Measurements from ENCODE around the gene PITRM1. TPM values are rescaled to one million over a fixed set of nuclear protein-coding genes. Genes with fewer than 3 reads are reported as not detected.

The PITRM1 gene
- total RNA-seq, 5 donors from 2014 or later (not counting 1 experiment from before 2014, with no cell fraction given): 73.9 to 89.5 (median 81.0) TPM

DNA sequence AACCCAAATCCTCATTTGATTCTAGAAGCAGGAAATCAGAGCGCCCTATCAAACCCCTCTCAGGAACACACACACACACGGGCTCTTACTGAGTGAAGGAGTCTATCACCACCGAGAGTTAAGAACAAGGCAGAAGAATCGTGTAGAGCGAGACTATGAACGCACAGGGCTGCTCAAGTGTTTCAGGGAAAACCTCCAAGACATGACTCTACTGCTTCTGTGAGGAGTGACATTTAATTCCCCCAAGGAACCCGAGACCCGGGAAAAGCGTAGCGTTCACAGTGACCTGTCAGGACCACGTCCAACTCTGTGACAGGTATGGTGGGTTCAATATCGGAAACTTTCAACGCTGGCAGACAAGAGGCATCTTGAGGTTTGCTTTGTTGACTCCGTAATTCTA is 21.6 kb downstream of the PITRM1 start:
- Mint-ChIP-seq H3K4me3 (no peak overlapping the region), H3K27ac (no peak overlapping the region), H3K27me3 (no peaks in the 10 kb centered on the region), H3K4me1 (no peaks in the 10 kb centered on the region), H3K36me3 (peaks cover 78% of the 10 kb centered on the region), H3K9me3 (no peaks in the 10 kb centered on the region)
- no peak overlapping the region for H3K4me3 ChIP-seq (ENCODE audit: control insufficient read depth in 1 of 2, extremely low read depth in 1 of 2, low read length in 1 of 2)
- CTCF ChIA-PET: no interaction called here
- H3K27ac ChIP-seq (ENCODE audit: low read length): no peak overlapping the region
- no peaks in the 10 kb centered on the region for H3K27me3 ChIP-seq (replicated peaks in 1 of 2; ENCODE audit: control insufficient read depth in 2 of 2, extremely low read depth in 1 of 2, insufficient read depth in 2 of 2, low read length in 1 of 2)
- peaks cover 19 to 92% of the 10 kb centered on the region in 2 donors for H3K36me3 ChIP-seq (ENCODE audit: control insufficient read depth in 2 of 2, extremely low read depth in 1 of 2, insufficient read depth in 1 of 2, low read length in 1 of 2)
- POLR2A ChIA-PET: interaction anchor here in 1 of 2 donors (0.6 kb wide), 1 partner anchor 23 kb away, joined by 4 read pairs; no protein-coding TSS in a partner anchor
- 98% methylated on average over 9 of the region's 14 CpGs for WGBS (ENCODE audit: insufficient coverage)
- no peaks in the 10 kb centered on the region for H3K4me1 ChIP-seq (ENCODE audit: control insufficient read depth in 1 of 2, extremely low read depth in 1 of 2, insufficient read depth in 2 of 2, low read length in 2 of 2)
- DNase-seq (no peak), ATAC-seq (replicated peaks in 1 of 4) (no peak)
- no peaks in the 10 kb centered on the region for H3K9me3 ChIP-seq

- Mint-ChIP-seq H3K4me1 (no peaks in the 10 kb centered on the region), H3K4me3 (no peak overlapping the region), H3K36me3 (peaks cover 79% of the 10 kb centered on the region), H3K9me3 (no peaks in the 10 kb centered on the region), H3K27ac (no peak overlapping the region), H3K27me3 (no peaks in the 10 kb centered on the region)
- Histone ChIP-seq H3K27me3 (replicated peaks in 1 of 2; ENCODE audit: control insufficient read depth in 2 of 2, extremely low read depth in 1 of 2, insufficient read depth in 2 of 2, low read length in 1 of 2) (no peaks in the 10 kb centered on the region), H3K9me3 (no peaks in the 10 kb centered on the region), H3K4me3 (ENCODE audit: control insufficient read depth in 1 of 2, extremely low read depth in 1 of 2, low read length in 1 of 2) (no peak overlapping the region), H3K4me1 (ENCODE audit: control insufficient read depth in 1 of 2, extremely low read depth in 1 of 2, insufficient read depth in 2 of 2, low read length in 2 of 2) (no peaks in the 10 kb centered on the region), H3K36me3 (ENCODE audit: control insufficient read depth in 2 of 2, extremely low read depth in 1 of 2, insufficient read depth in 1 of 2, low read length in 1 of 2) (peaks cover 20 to 93% of the 10 kb centered on the region in 2 donors), H3K27ac (ENCODE audit: low read length) (no peak overlapping the region)
- CTCF ChIA-PET: no interaction called here
- POLR2A ChIA-PET: no interaction called here
- ATAC-seq (replicated peaks in 1 of 4): no peak
- WGBS (ENCODE audit: insufficient coverage): 83% methylated on average over 13 of the region's 13 CpGs
- DNase-seq: no peak
These were observed 22.2 kb downstream of the PITRM1 start for GRCh38 chr10:3150366-3150765.

GRCh38 chr10:3149918-3150317 is 22.7 kb downstream of the PITRM1 start:
- Mint-ChIP-seq H3K4me1 (no peaks in the 10 kb centered on the region), H3K9me3 (no peaks in the 10 kb centered on the region), H3K27me3 (no peaks in the 10 kb centered on the region), H3K4me3 (no peak overlapping the region), H3K36me3 (peaks cover 79% of the 10 kb centered on the region), H3K27ac (no peak overlapping the region)
- WGBS (ENCODE audit: insufficient coverage): 96% methylated on average over 8 of the region's 11 CpGs
- Histone ChIP-seq H3K27me3 (replicated peaks in 1 of 2; ENCODE audit: control insufficient read depth in 2 of 2, extremely low read depth in 1 of 2, insufficient read depth in 2 of 2, low read length in 1 of 2) (no peaks in the 10 kb centered on the region), H3K27ac (ENCODE audit: low read length) (no peak overlapping the region), H3K9me3 (no peaks in the 10 kb centered on the region), H3K36me3 (ENCODE audit: control insufficient read depth in 2 of 2, extremely low read depth in 1 of 2, insufficient read depth in 1 of 2, low read length in 1 of 2) (peaks cover 24 to 93% of the 10 kb centered on the region in 2 donors), H3K4me3 (ENCODE audit: control insufficient read depth in 1 of 2, extremely low read depth in 1 of 2, low read length in 1 of 2) (no peak overlapping the region), H3K4me1 (ENCODE audit: control insufficient read depth in 1 of 2, extremely low read depth in 1 of 2, insufficient read depth in 2 of 2, low read length in 2 of 2) (no peaks in the 10 kb centered on the region)
- no peak for DNase-seq
- ChIA-PET CTCF (no interaction called here), POLR2A (no interaction called here)
- no peak for ATAC-seq (replicated peaks in 1 of 4)

GRCh38 chr10:3148994-3149393 is 23.6 kb downstream of the PITRM1 start:
- H3K9me3 Mint-ChIP-seq: no peaks in the 10 kb centered on the region
- Histone ChIP-seq H3K27ac (ENCODE audit: low read length) (no peak overlapping the region), H3K4me3 (ENCODE audit: control insufficient read depth in 1 of 2, extremely low read depth in 1 of 2, low read length in 1 of 2) (no peak overlapping the region), H3K27me3 (replicated peaks in 1 of 2; ENCODE audit: control insufficient read depth in 2 of 2, extremely low read depth in 1 of 2, insufficient read depth in 2 of 2, low read length in 1 of 2) (no peaks in the 10 kb centered on the region), H3K4me1 (ENCODE audit: control insufficient read depth in 1 of 2, extremely low read depth in 1 of 2, insufficient read depth in 2 of 2, low read length in 2 of 2) (no peaks in the 10 kb centered on the region), H3K9me3 (no peaks in the 10 kb centered on the region), H3K36me3 (ENCODE audit: control insufficient read depth in 2 of 2, extremely low read depth in 1 of 2, insufficient read depth in 1 of 2, low read length in 1 of 2) (peaks cover 26 to 93% of the 10 kb centered on the region in 2 donors)
- ChIA-PET CTCF (no interaction called here), POLR2A (interaction anchor here in 1 of 2 donors (0.6 kb wide), 1 partner anchor 12 kb away, joined by 5 read pairs; no protein-coding TSS in a partner anchor)
- WGBS (ENCODE audit: insufficient coverage): 100% methylated on average over 3 of the region's 9 CpGs
- H3K36me3 Mint-ChIP-seq: peaks cover 74% of the 10 kb centered on the region
- DNase-seq (no peak), ATAC-seq (replicated peaks in 1 of 4) (no peak)
- no peaks in the 10 kb centered on the region for H3K4me1 Mint-ChIP-seq
- H3K27me3 Mint-ChIP-seq: no peaks in the 10 kb centered on the region
- no peak overlapping the region for H3K27ac Mint-ChIP-seq
- no peak overlapping the region for H3K4me3 Mint-ChIP-seq

DNA sequence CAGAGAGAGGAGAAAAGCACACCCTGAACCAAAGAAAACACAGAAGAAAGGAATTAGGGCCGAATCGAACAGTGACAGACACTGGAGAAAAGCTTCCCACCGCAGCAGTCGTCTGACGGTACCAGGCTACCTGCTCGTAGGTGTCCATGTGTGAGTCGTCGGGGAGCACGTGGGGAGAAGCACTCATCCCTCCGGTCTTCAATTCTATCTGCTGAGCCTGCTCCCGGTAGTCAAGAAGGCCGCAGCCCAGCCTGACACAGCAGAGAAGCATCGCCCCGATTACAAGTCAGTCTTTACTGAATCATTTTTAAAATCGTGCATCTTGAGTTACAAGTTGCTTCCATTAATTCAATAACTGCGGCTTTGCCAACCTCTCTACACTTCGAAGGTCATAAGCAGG is 24.5 kb downstream of the PITRM1 start:
- POLR2A ChIA-PET: no interaction called here
- WGBS (ENCODE audit: insufficient coverage): 89% methylated on average over 16 of the region's 17 CpGs
- Histone ChIP-seq H3K9me3 (no peaks in the 10 kb centered on the region), H3K36me3 (ENCODE audit: control insufficient read depth in 2 of 2, extremely low read depth in 1 of 2, insufficient read depth in 1 of 2, low read length in 1 of 2) (peaks cover 34 to 94% of the 10 kb centered on the region in 2 donors), H3K27me3 (replicated peaks in 1 of 2; ENCODE audit: control insufficient read depth in 2 of 2, extremely low read depth in 1 of 2, insufficient read depth in 2 of 2, low read length in 1 of 2) (no peaks in the 10 kb centered on the region), H3K4me3 (ENCODE audit: control insufficient read depth in 1 of 2, extremely low read depth in 1 of 2, low read length in 1 of 2) (no peak overlapping the region), H3K27ac (ENCODE audit: low read length) (no peak overlapping the region), H3K4me1 (ENCODE audit: control insufficient read depth in 1 of 2, extremely low read depth in 1 of 2, insufficient read depth in 2 of 2, low read length in 2 of 2) (no peaks in the 10 kb centered on the region)
- CTCF ChIA-PET: no interaction called here
- no peaks in the 10 kb centered on the region for H3K27me3 Mint-ChIP-seq
- H3K27ac Mint-ChIP-seq: no peak overlapping the region
- H3K4me1 Mint-ChIP-seq: no peaks in the 10 kb centered on the region
- DNase-seq: no peak
- H3K36me3 Mint-ChIP-seq: peaks cover 74% of the 10 kb centered on the region
- H3K4me3 Mint-ChIP-seq: no peak overlapping the region
- no peaks in the 10 kb centered on the region for H3K9me3 Mint-ChIP-seq
- ATAC-seq (replicated peaks in 1 of 4): no peak

DNA sequence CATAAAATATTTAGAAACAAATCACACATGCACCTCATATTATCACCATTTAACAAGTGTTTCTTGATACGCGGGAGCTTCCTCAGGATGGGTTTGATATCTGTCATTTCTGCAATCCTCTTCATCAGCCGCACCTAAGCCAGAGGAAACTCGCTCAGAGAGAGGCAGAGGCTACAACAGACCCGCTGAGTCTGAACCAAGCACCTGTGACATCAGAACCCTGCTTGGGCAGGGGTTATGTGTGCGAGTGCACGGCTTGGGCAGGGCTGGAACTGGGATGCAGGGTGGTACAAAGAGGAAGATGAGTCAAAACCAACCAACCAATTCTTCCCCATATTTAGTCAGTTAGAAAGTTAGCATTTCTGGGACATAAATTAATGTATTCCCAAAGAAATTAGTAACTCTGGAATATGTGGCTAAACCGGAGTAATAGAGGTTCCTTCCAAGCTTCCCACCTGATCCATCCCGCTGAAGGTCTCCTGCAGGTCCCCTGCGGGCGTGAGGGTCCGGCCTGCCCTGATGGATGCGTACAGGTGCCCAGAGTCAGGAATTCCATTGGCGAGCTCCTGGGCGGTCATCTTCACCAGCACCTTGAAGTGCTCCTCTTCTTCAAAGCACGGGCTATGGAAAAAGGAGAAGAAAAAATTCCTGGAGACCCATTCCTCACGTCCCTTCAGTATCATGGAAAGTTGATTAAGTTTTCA is 25.3 kb downstream of the PITRM1 start:
- POLR2A ChIA-PET: no interaction called here
- no peaks in the 10 kb centered on the region for H3K27me3 Mint-ChIP-seq
- no peak overlapping the region for H3K4me3 Mint-ChIP-seq
- Histone ChIP-seq H3K9me3 (no peaks in the 10 kb centered on the region), H3K36me3 (ENCODE audit: control insufficient read depth in 2 of 2, extremely low read depth in 1 of 2, insufficient read depth in 1 of 2, low read length in 1 of 2) (peaks cover 31 to 94% of the 10 kb centered on the region in 2 donors), H3K27ac (ENCODE audit: low read length) (no peak overlapping the region), H3K4me3 (ENCODE audit: control insufficient read depth in 1 of 2, extremely low read depth in 1 of 2, low read length in 1 of 2) (no peak overlapping the region), H3K4me1 (ENCODE audit: control insufficient read depth in 1 of 2, extremely low read depth in 1 of 2, insufficient read depth in 2 of 2, low read length in 2 of 2) (no peaks in the 10 kb centered on the region), H3K27me3 (replicated peaks in 1 of 2; ENCODE audit: control insufficient read depth in 2 of 2, extremely low read depth in 1 of 2, insufficient read depth in 2 of 2, low read length in 1 of 2) (no peaks in the 10 kb centered on the region)
- peaks cover 70% of the 10 kb centered on the region for H3K36me3 Mint-ChIP-seq
- WGBS (ENCODE audit: insufficient coverage): 95% methylated on average over 11 of the region's 17 CpGs
- H3K27ac Mint-ChIP-seq: no peak overlapping the region
- DNase-seq (no peak), ATAC-seq (replicated peaks in 1 of 4) (no peak)
- no peaks in the 10 kb centered on the region for H3K9me3 Mint-ChIP-seq
- CTCF ChIA-PET: no interaction called here
- H3K4me1 Mint-ChIP-seq: no peaks in the 10 kb centered on the region
